PFSK-1 (cell line): Measurements from ENCODE around the gene DAB2IP.

Experiments used
- SIN3A ChIP-seq: IDR thresholded peaks from 2 replicates; pipeline ENCODE4 v1.6.1; 2012; ENCODE audit warnings: mild to moderate bottlenecking, low read length, moderate library complexity, borderline replicate concordance; ENCODE audit not compliant: insufficient read depth
- TF ChIP-seq, protein P1 (sequence below), 2 experiments: IDR thresholded peaks; 2 replicates each; pipeline versions ENCODE4 v1.6.1 to v1.8.0; 2011 to 2012; ENCODE audit warnings: low read depth in 2 of 2, low read length in 2 of 2, control low read depth in 1 of 2, inconsistent platforms in 1 of 2, mild to moderate bottlenecking in 1 of 2, moderate library complexity in 1 of 2; ENCODE audit not compliant: insufficient read depth in 1 of 2

DNA sequence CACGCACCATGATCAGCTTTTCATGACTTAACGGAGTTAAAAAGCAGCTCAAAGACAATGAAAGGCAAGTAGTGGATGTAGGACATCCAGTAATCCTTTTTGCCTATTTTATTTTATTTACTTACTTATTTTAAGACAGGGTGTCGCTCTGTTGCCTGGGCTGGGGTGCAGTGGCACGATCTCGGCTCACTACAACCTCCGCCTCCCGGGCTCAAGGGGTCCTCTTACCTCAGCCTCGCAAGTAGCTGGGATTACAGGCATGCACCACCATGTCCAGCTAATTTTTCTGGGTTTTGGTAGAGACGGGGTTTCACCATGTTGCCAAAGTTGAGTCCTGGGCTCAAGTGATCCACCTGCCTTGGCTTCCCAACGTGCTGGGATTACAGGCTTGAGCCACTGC, 148.9 kb downstream of the DAB2IP start:
- TF ChIP-seq SIN3A: no peak
- TF ChIP-seq, protein P1, sequence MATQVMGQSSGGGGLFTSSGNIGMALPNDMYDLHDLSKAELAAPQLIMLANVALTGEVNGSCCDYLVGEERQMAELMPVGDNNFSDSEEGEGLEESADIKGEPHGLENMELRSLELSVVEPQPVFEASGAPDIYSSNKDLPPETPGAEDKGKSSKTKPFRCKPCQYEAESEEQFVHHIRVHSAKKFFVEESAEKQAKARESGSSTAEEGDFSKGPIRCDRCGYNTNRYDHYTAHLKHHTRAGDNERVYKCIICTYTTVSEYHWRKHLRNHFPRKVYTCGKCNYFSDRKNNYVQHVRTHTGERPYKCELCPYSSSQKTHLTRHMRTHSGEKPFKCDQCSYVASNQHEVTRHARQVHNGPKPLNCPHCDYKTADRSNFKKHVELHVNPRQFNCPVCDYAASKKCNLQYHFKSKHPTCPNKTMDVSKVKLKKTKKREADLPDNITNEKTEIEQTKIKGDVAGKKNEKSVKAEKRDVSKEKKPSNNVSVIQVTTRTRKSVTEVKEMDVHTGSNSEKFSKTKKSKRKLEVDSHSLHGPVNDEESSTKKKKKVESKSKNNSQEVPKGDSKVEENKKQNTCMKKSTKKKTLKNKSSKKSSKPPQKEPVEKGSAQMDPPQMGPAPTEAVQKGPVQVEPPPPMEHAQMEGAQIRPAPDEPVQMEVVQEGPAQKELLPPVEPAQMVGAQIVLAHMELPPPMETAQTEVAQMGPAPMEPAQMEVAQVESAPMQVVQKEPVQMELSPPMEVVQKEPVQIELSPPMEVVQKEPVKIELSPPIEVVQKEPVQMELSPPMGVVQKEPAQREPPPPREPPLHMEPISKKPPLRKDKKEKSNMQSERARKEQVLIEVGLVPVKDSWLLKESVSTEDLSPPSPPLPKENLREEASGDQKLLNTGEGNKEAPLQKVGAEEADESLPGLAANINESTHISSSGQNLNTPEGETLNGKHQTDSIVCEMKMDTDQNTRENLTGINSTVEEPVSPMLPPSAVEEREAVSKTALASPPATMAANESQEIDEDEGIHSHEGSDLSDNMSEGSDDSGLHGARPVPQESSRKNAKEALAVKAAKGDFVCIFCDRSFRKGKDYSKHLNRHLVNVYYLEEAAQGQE (IDR thresholded peaks at IDR 0.05; ENCODE audit: insufficient read depth in 1 of 2, low read depth in 2 of 2, low read length in 2 of 2): no peak
